ENCODE measurements around the gene SLC2A14.
"Not testable (repeated sequence)": the region's sequence is repeated elsewhere in the genome, so short reads cannot be mapped to it uniquely, and the experiment has no call there.

SLC2A14 gene

DNA sequence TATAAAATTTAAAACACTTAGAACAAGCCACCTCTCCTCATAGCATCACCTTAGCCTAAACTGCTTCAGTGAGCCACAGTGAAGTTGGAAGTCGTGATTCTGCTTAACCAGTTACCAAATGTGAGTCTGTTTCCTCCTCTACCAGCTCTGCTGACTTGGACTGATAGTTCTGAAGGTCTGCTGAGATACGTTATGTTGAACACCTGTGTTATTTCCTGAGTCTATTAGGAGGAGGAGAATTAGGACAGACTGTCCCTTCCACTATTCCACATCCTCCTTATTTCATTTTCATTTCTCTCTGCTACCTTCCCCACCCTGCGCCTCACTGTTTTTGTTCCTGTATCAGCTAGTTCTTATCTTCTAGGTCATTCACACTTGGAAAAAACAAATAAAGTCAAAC lies 2.4 kb downstream of the SLC2A14 start:
- peaks cover 57% of the 10 kb centered on the region for H3K27me3 ChIP-seq
- no peak overlapping the region for H3K4me3 ChIP-seq (ENCODE audit: low read depth in 1 of 2, low read length in 1 of 2)
- H3K36me3 ChIP-seq: no peaks in the 10 kb centered on the region
- peaks cover 0 to 7% of the 10 kb centered on the region in 2 experiments for H3K4me1 ChIP-seq (ENCODE audit: control insufficient read depth in 1 of 2, insufficient read depth in 1 of 2, low read depth in 1 of 2, low read length in 1 of 2)
- TF ChIP-seq, protein P1, sequence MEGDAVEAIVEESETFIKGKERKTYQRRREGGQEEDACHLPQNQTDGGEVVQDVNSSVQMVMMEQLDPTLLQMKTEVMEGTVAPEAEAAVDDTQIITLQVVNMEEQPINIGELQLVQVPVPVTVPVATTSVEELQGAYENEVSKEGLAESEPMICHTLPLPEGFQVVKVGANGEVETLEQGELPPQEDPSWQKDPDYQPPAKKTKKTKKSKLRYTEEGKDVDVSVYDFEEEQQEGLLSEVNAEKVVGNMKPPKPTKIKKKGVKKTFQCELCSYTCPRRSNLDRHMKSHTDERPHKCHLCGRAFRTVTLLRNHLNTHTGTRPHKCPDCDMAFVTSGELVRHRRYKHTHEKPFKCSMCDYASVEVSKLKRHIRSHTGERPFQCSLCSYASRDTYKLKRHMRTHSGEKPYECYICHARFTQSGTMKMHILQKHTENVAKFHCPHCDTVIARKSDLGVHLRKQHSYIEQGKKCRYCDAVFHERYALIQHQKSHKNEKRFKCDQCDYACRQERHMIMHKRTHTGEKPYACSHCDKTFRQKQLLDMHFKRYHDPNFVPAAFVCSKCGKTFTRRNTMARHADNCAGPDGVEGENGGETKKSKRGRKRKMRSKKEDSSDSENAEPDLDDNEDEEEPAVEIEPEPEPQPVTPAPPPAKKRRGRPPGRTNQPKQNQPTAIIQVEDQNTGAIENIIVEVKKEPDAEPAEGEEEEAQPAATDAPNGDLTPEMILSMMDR (IDR thresholded peaks at IDR 0.05): no peak
- no peak overlapping the region for H3K27ac ChIP-seq
- H3K9me3 ChIP-seq: no peaks in the 10 kb centered on the region

DNA sequence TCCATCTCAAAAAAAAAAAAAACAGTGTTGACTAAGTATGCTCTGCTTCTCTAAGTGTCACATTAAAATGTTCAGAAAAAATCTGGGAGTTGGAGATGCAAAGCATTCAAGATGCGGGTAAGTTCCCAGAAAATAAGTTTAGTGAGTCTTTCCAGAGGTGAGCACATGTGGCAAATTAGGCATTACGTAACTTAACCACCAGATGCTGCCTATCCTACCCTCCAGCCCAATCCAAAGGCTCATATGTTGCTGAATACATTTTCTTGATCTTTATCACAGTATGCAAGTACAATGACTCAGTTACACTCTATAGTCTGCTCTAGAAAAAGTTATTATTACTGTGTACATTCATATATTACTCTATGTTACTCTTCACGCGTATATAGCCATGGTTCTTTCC lies 3.6 kb downstream of the SLC2A14 start:
- peaks cover 53% of the 10 kb centered on the region for H3K27me3 ChIP-seq
- TF ChIP-seq, protein P1 (IDR thresholded peaks at IDR 0.05): no peak

DNA sequence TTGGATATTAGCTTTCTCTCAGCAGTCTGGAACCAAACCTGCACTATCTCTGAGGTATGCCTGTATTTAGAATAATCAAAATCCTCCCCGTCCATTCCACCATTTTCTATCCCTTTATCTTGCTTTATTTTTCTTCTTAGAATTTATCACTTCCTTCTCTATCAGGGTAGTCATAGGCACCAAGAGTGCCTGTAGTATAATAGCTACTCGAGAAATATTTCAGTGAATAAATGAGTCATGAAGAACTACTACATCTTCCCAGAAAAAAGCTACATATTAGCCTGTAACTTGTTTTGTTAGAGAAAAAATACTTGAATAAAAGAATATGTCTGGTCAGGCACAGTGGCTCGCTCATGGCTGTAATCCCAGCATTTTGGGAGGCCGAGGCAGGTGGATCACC lies 4.3 kb downstream of the SLC2A14 start:
- Histone ChIP-seq H3K36me3 (no peaks in the 10 kb centered on the region), H3K27ac (no peak overlapping the region), H3K27me3 (peaks cover 46% of the 10 kb centered on the region), H3K4me3 (ENCODE audit: low read depth in 1 of 2, low read length in 1 of 2) (no peak overlapping the region), H3K4me1 (ENCODE audit: control insufficient read depth in 1 of 2, insufficient read depth in 1 of 2, low read depth in 1 of 2, low read length in 1 of 2) (peaks cover 0 to 7% of the 10 kb centered on the region in 2 experiments), H3K9me3 (no peaks in the 10 kb centered on the region)
- TF ChIP-seq, protein P1 (IDR thresholded peaks at IDR 0.05): no peak

More for the DNA sequence above, 3.6 kb downstream of the SLC2A14 start:
- Histone ChIP-seq H3K9me3 (no peaks in the 10 kb centered on the region), H3K4me3 (ENCODE audit: low read depth in 1 of 2, low read length in 1 of 2) (no peak overlapping the region), H3K27ac (no peak overlapping the region), H3K36me3 (no peaks in the 10 kb centered on the region), H3K4me1 (ENCODE audit: control insufficient read depth in 1 of 2, insufficient read depth in 1 of 2, low read depth in 1 of 2, low read length in 1 of 2) (peaks cover 0 to 7% of the 10 kb centered on the region in 2 experiments)

DNA sequence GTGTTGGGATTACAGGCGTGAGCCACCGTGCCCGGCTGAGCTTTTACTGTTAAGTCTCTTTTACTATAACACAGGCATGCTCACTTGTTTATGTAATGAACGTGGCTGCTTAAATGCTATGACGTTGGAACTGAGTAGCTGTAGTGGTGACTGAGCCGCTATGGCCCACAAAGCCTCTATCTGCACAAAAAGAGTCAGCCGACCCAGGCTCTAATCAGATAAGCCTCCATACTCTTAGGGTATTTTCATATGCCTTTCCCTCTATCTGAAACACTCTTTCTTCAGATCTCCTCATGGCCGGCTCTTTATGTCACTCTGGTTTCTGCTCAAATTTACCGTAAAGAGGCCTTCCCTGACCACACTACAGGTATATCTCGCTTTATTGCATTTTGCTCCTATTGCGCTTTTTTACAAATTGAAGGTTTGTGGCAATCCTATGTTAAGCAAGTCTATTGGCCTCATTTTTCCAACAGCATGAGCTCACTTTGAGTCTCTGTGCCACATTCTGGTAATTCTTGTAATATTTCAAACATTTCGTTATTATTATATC lies 8.0 kb downstream of the SLC2A14 start:
- Histone ChIP-seq H3K4me3 (ENCODE audit: low read depth in 1 of 2, low read length in 1 of 2) (no peak overlapping the region), H3K9me3 (no peaks in the 10 kb centered on the region), H3K36me3 (no peaks in the 10 kb centered on the region), H3K27me3 (peaks cover 8% of the 10 kb centered on the region), H3K4me1 (ENCODE audit: control insufficient read depth in 1 of 2, insufficient read depth in 1 of 2, low read depth in 1 of 2, low read length in 1 of 2) (peaks cover 10% of the 10 kb centered on the region in 2 experiments), H3K27ac (no peak overlapping the region)
- TF ChIP-seq, protein P1 (IDR thresholded peaks at IDR 0.05): no peak

DNA sequence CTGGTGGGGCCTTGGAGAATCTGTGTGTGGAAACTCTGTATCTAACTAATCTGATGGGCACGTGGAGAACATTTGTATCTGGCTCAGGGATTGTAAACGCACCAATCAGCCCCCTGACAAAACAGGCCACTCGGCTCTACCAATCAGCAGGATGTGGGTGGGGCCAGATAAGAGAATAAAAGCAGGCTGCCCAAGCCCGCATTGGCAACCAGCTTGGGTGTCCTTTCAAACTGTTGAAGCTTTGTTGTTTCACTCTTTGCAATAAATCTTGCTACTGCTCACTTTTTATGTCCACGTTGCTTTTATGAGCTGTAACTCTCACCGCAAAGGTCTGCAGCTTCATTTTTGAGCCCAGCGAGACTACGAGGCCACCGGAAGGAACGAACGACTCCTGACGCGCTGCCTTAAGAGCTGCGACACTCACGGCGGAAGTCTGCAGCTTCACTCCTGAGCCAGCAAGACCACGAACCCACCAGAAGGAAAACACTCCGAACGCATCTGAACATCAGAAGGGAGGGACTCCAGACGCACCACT lies 9.8 kb downstream of the SLC2A14 start:
- H3K36me3 ChIP-seq, H3K27me3 ChIP-seq, H3K9me3 ChIP-seq, H3K27ac ChIP-seq: not testable (repeated sequence)
- Histone ChIP-seq H3K4me1 (ENCODE audit: control insufficient read depth in 1 of 2, insufficient read depth in 1 of 2, low read depth in 1 of 2, low read length in 1 of 2) (peaks cover 24 to 28% of the 10 kb centered on the region in 2 experiments), H3K4me3 (ENCODE audit: low read depth in 1 of 2, low read length in 1 of 2) (peak overlapping the region in 1 of 2 experiments; percentile 20)

DNA sequence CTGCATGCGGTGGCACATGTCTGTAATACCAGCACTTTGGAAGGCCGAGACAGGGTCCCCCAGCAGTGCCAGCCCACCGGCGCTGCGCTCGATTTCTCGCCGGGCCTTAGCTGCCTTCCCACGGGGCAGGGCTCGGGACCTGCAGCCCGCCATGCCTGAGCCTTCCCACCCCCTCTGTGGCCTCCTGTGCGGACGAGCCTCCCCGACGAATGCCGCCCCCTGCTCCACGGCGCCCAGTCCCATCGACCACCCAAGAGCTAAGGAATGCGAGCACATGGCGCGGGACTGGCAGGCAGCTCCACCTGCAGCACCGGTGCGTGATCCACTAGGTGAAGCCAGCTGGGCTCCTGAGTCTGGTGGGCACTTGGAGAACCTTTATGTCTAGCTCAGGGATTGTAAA lies 10.4 kb downstream of the SLC2A14 start:
- not testable (repeated sequence) for H3K27ac ChIP-seq; H3K36me3 ChIP-seq; H3K9me3 ChIP-seq; H3K27me3 ChIP-seq; H3K4me3 ChIP-seq (ENCODE audit: low read depth in 1 of 2, low read length in 1 of 2)
- peaks cover 29 to 34% of the 10 kb centered on the region in 2 experiments for H3K4me1 ChIP-seq (ENCODE audit: control insufficient read depth in 1 of 2, insufficient read depth in 1 of 2, low read depth in 1 of 2, low read length in 1 of 2)

All from neutrophil (primary cell).